H1 (cell line): Measurements from ENCODE around the gene TMEM222. TPM values are rescaled to one million over a fixed set of nuclear protein-coding genes. Genes with fewer than 3 reads are reported as not detected.
A peak's percentile ranks its signal among the peaks of the same experiment; 100 is the strongest.

ENCODE experiments used
- CTCF ChIA-PET: fragments of 300-600 bp; sonication (Branson Sonifier 250); formaldehyde crosslinking; loops from one replicate; lab custom pipeline; 2021; ENCODE audit not compliant: partially characterized antibody; lab: Charles Lee
- POLR2A ChIA-PET: fragments of 300-600 bp; sonication (Branson Sonifier 250); formaldehyde crosslinking; loops from one replicate; lab custom pipeline; 2021; ENCODE audit warnings: inconsistent platforms; ENCODE audit not compliant: partially characterized antibody; lab: Charles Lee
- DNase-seq, 2 experiments: peaks; one replicate each; pipeline versions ENCODE4 v3.0.0 to v3.0.0-alpha.2; 2010 to 2022; ENCODE audit warnings: low spot score in 2 of 2, low read depth in 1 of 2, mixed read lengths in 1 of 2
- FAIRE-seq: peaks from 2 replicates; lab custom pipeline; 2011; peaks lifted over from hg19 to GRCh38; lab: Jason Lieb, UNC
- H2AFZ ChIP-seq: 2 replicates; pipeline ENCODE4 v1.8.1; 2012; ENCODE audit warnings: low read length, inconsistent platforms
- H2AK5ac ChIP-seq: 2 replicates; pipeline ENCODE4 v1.6.1; 2013; ENCODE audit warnings: low read depth, low read length
- H2BK120ac ChIP-seq: replicated peaks from 2 replicates; pipeline ENCODE3; 2013; ENCODE audit warnings: low read depth, low read length, inconsistent platforms
- H2BK12ac ChIP-seq: 2 replicates; pipeline ENCODE4 v1.6.1; 2013; ENCODE audit warnings: low read depth, low read length
- H2BK15ac ChIP-seq: 2 replicates; pipeline ENCODE4 v1.6.1; 2013; ENCODE audit warnings: low read length
- H2BK20ac ChIP-seq: 2 replicates; pipeline ENCODE4 v1.6.1; 2013; ENCODE audit warnings: low read length
- H2BK5ac ChIP-seq: 2 replicates; pipeline ENCODE4 v1.6.1; 2013; ENCODE audit warnings: low read depth, low read length
- H3K14ac ChIP-seq: 2 replicates; pipeline ENCODE4 v1.6.1; 2013; ENCODE audit warnings: inconsistent platforms; ENCODE audit not compliant: insufficient read length
- H3K18ac ChIP-seq: 2 replicates; pipeline ENCODE4 v1.6.1; 2013; ENCODE audit warnings: low read length; ENCODE audit errors: extremely low read depth
- H3K23ac ChIP-seq: 2 replicates; pipeline ENCODE4 v1.6.1; 2013; ENCODE audit warnings: inconsistent platforms; ENCODE audit not compliant: insufficient read length
- H3K23me2 ChIP-seq: 2 replicates; pipeline ENCODE4 v1.6.1; 2013; ENCODE audit warnings: low read depth, low read length
- H3K27ac ChIP-seq: 2 replicates; pipeline ENCODE4 v1.6.1; 2011; ENCODE audit warnings: low read depth, low read length, inconsistent platforms
- H3K27me3 ChIP-seq, 4 experiments: replicated peaks in 1 of 4; 1 replicate in 1 of 4; 2 replicates in 3 of 4; pipeline versions ENCODE4 v1.6.1 to v1.8.1; 2011 to 2013; ENCODE audit warnings: low read length in 3 of 4, mild to moderate bottlenecking in 3 of 4, inconsistent platforms in 2 of 4, mixed read lengths in 2 of 4, moderate library complexity in 1 of 4; ENCODE audit not compliant: control insufficient read depth in 3 of 4, insufficient read depth in 3 of 4; ENCODE audit errors: extremely low read depth in 1 of 4
- H3K36me3 ChIP-seq, 4 experiments: 2 replicates each; pipeline versions ENCODE4 v1.6.1 to v1.8.1; 2011 to 2013; ENCODE audit warnings: mild to moderate bottlenecking in 4 of 4, low read length in 3 of 4, moderate library complexity in 2 of 4, control low read depth in 1 of 4, inconsistent platforms in 1 of 4; ENCODE audit not compliant: insufficient read depth in 4 of 4, control insufficient read depth in 2 of 4
- H3K4ac ChIP-seq: replicated peaks from 2 replicates; pipeline ENCODE3; 2013; ENCODE audit warnings: low read length, low read depth, mixed read lengths, inconsistent platforms; ENCODE audit not compliant: insufficient read length
- H3K4me1 ChIP-seq, 4 experiments: replicated peaks in 1 of 4; 1 replicate in 1 of 4; 2 replicates in 3 of 4; pipeline versions ENCODE4 v1.6.1 to v1.8.1; 2011 to 2013; ENCODE audit warnings: low read length in 3 of 4, inconsistent platforms in 2 of 4, mixed read lengths in 1 of 4; ENCODE audit not compliant: insufficient read depth in 4 of 4, control insufficient read depth in 3 of 4
- H3K4me2 ChIP-seq, 2 experiments: 2 replicates each; pipeline versions ENCODE4 v1.6.1 to v1.8.1; 2011 to 2013; ENCODE audit warnings: low read depth in 2 of 2, low read length in 2 of 2, control low read depth in 1 of 2, inconsistent platforms in 1 of 2, mild to moderate bottlenecking in 1 of 2; ENCODE audit not compliant: insufficient read depth in 1 of 2
- H3K4me3 ChIP-seq, 4 experiments: fragments of 200-600, 300-600 bp in 1 of 4; sonication (generic), shearing (Covaris generic), sonication (Bioruptor Twin) in 1 of 4; 2 replicates each; pipeline versions ENCODE4 v1.5.1 to v1.8.1; 2011 to 2016; ENCODE audit warnings: low read length in 4 of 4, low read depth in 3 of 4, control low read depth in 2 of 4, inconsistent platforms in 2 of 4, mild to moderate bottlenecking in 2 of 4, mixed read lengths in 1 of 4, moderate library complexity in 1 of 4; ENCODE audit not compliant: insufficient read depth in 2 of 4; ENCODE audit errors: extremely low read depth in 1 of 4
- H3K56ac ChIP-seq: replicated peaks from 2 replicates; pipeline ENCODE3; 2013; ENCODE audit warnings: low read depth, mild to moderate bottlenecking, mixed read lengths, low read length, inconsistent platforms; ENCODE audit not compliant: insufficient read length
- H3K79me1 ChIP-seq: 2 replicates; pipeline ENCODE4 v1.6.1; 2013; ENCODE audit warnings: low read depth, low read length, control low read depth
- H3K79me2 ChIP-seq, 2 experiments: 2 replicates each; pipeline versions ENCODE4 v1.6.1 to v1.8.1; 2012 to 2013; ENCODE audit warnings: low read length in 2 of 2, mild to moderate bottlenecking in 2 of 2, inconsistent platforms in 1 of 2; ENCODE audit not compliant: insufficient read depth in 2 of 2, control insufficient read depth in 1 of 2
- H3K9ac ChIP-seq, 4 experiments: replicated peaks in 1 of 4; 1 replicate in 1 of 4; 2 replicates in 3 of 4; pipeline versions ENCODE4 v1.6.1 to v1.8.1; 2011 to 2013; ENCODE audit warnings: low read depth in 3 of 4, low read length in 3 of 4, control low read depth in 2 of 4, mild to moderate bottlenecking in 2 of 4, moderate library complexity in 2 of 4, inconsistent platforms in 1 of 4; ENCODE audit errors: extremely low read depth in 1 of 4
- H3K9me3 ChIP-seq, 2 experiments: 2 replicates each; pipeline versions ENCODE4 v1.6.1 to v1.8.1; 2012 to 2013; ENCODE audit warnings: mild to moderate bottlenecking in 2 of 2, moderate library complexity in 2 of 2, control low read depth in 1 of 2, inconsistent platforms in 1 of 2, low read depth in 1 of 2, low read length in 1 of 2, mixed read lengths in 1 of 2; ENCODE audit not compliant: insufficient read depth in 2 of 2
- H4K20me1 ChIP-seq, 2 experiments: replicated peaks in 1 of 2; 2 replicates each; pipeline versions ENCODE3 to v1.8.1; 2011 to 2013; ENCODE audit warnings: inconsistent platforms in 2 of 2, low read length in 2 of 2, mild to moderate bottlenecking in 1 of 2; ENCODE audit not compliant: insufficient read depth in 2 of 2, control insufficient read depth in 1 of 2
- H4K5ac ChIP-seq: 2 replicates; pipeline ENCODE4 v1.6.1; 2013; ENCODE audit warnings: low read length, low read depth, mixed read lengths, inconsistent platforms; ENCODE audit not compliant: insufficient read length
- H4K8ac ChIP-seq: 2 replicates; pipeline ENCODE4 v1.8.0; 2013; ENCODE audit warnings: mild to moderate bottlenecking, moderate library complexity, low read length, inconsistent platforms; ENCODE audit not compliant: insufficient read depth; ENCODE audit errors: extremely low read depth
- H4K91ac ChIP-seq: replicated peaks from 2 replicates; pipeline ENCODE3; 2013; ENCODE audit warnings: low read length, mixed read lengths, inconsistent platforms; ENCODE audit not compliant: insufficient read length
- ASH2L ChIP-seq: fragments of 200-600, 300-600 bp; sonication (generic); IDR thresholded peaks from one replicate; pipeline ENCODE4 v1.7.1; 2017; ENCODE audit warnings: low read length
- MAFK ChIP-seq: IDR thresholded peaks from 2 replicates; pipeline ENCODE4 v1.6.1; 2012; ENCODE audit warnings: low read depth, mild to moderate bottlenecking, improper control_type of control experiment, low read length
- SAP30 ChIP-seq: fragments of 300-600 bp; sonication (generic); IDR thresholded peaks from 2 replicates; pipeline ENCODE4 v1.7.1; 2012; ENCODE audit warnings: low read length, moderate library complexity, mild to moderate bottlenecking, inconsistent platforms; ENCODE audit not compliant: insufficient read depth, insufficient replicate concordance
- SIN3A ChIP-seq, 2 experiments: IDR thresholded peaks in 1 of 2; conservative IDR thresholded peaks in 1 of 2; 2 replicates each; pipeline ENCODE4 v1.6.1; 2011 to 2012; ENCODE audit warnings: low read length in 2 of 2, improper control_type of control experiment in 1 of 2, low read depth in 1 of 2, mild to moderate bottlenecking in 1 of 2
- TCF12 ChIP-seq: IDR thresholded peaks from 2 replicates; pipeline ENCODE4 v1.6.1; 2011; ENCODE audit warnings: low read depth, mild to moderate bottlenecking, low read length
- TEAD4 ChIP-seq: IDR thresholded peaks from 2 replicates; pipeline ENCODE4 v1.6.1; 2012; ENCODE audit warnings: low read depth, low read length, inconsistent platforms, mixed read lengths
- WGBS, 2 experiments: shearing (Covaris generic) in 1 of 2; methylation state at CpG; one replicate each; pipeline versions ENCODE4 v1.1.6 to v1.1.7; 2013 to 2015; ENCODE audit warnings: low lambda C conversion rate in 2 of 2, mixed read lengths in 2 of 2, inconsistent platforms in 1 of 2, low coverage in 1 of 2, missing lambda C conversion rate in 1 of 2; ENCODE audit not compliant: insufficient replicate concordance in 2 of 2, insufficient coverage in 1 of 2, insufficient read length in 1 of 2; ENCODE audit errors: extremely low coverage in 1 of 2, missing lambda C conversion rate in 1 of 2; 5-methylcytosine and 5-hydroxymethylcytosine counted together
- polyA plus RNA-seq, 7 experiments: library from polyadenylated mRNA; depleted of rRNA in 3 of 7; stranded (reverse) in 5 of 7; unstranded in 2 of 7; fragments of >200 nt in 5 of 7; fragments of 200-250 nt in 2 of 7; gene quantifications; 1 replicate in 5 of 7; 2 replicates in 1 of 7; 4 replicates in 1 of 7; pipeline versions ENCODE4 v1.2.1 to v1.2.3, GENCODE V29; 2011 to 2013; ENCODE audit warnings: missing spikeins in 2 of 7, mixed read lengths in 2 of 7
- total RNA-seq: library from RNA; stranded (reverse); fragmentation: NEBNext Ultra II Directional; extraction: Animal tissue kit (Norgen Biotek cat#: 25700); gene quantifications from 2 replicates; pipeline ENCODE4 v1.2.1, GENCODE V29; 2021

TMEM222 gene
- total and polyA plus RNA-seq, 2 of the 8 experiments (the other 6 are each of a cell fraction or from before 2014, with no cell fraction given) = 27.0 to 51.8 TPM

GRCh38 chr1:27327964-27328363 lies 6.0 kb downstream of the TMEM222 start:
- FAIRE-seq = no peak
- POLR2A ChIA-PET = interaction anchor here (0.9 to 1.3 kb wide), 2 partner anchors 9 to 21 kb away, joined by 3 to 5 read pairs; no protein-coding TSS in a partner anchor
- no peak overlapping the region for H3K27ac ChIP-seq
- peaks cover 8% of the 10 kb centered on the region; the same call in 1 of the 2 replicates for H3K79me1 ChIP-seq
- no peak overlapping the region for H3K56ac ChIP-seq
- no peak overlapping the region for H2AK5ac ChIP-seq
- no peak overlapping the region for H3K14ac ChIP-seq
- H2AFZ ChIP-seq = no peak overlapping the region
- H4K8ac ChIP-seq = no peak overlapping the region
- no peak overlapping the region for H4K5ac ChIP-seq
- no peak overlapping the region for H2BK20ac ChIP-seq
- H4K20me1 ChIP-seq = peaks cover 8 to 16% of the 10 kb centered on the region in 2 experiments
- H2BK15ac ChIP-seq = no peak overlapping the region; the same call in 1 of the 2 replicates
- no peaks in the 10 kb centered on the region for H3K9me3 ChIP-seq
- H3K23ac ChIP-seq = no peak overlapping the region
- no peak overlapping the region for H3K4me2 ChIP-seq
- CTCF ChIA-PET = interaction anchor here (0.7 to 7.0 kb wide), 10 partner anchors 10 to 75 kb away, joined by 3 to 102 read pairs (median 8); no protein-coding TSS in a partner anchor
- H3K36me3 ChIP-seq = peaks cover 4 to 12% (median 6%) of the 10 kb centered on the region in 4 experiments; a peak in 7 of 8 replicates
- no peak overlapping the region; the same call in 1 of the 2 replicates for H2BK5ac ChIP-seq
- H3K4ac ChIP-seq = no peak overlapping the region
- no peak overlapping the region for H2BK12ac ChIP-seq
- WGBS, 2 experiments = 88% methylated on average over 5 of the region's 5 CpGs; no CpG with 5 or more reads in 1 of the 2 experiments
- no peak overlapping the region for H3K18ac ChIP-seq
- H3K4me1 ChIP-seq = 0 out of 7 replicates have a peak, but pooled peaks cover 0 to 3% (median 0%) of the 10 kb centered on the region in 4 experiments
- TF ChIP-seq MAFK = no peak
- TF ChIP-seq TEAD4 = no peak
- TF ChIP-seq SIN3A (conservative IDR thresholded peaks at IDR 0.05 in 1 of 2, IDR thresholded peaks at IDR 0.05 in 1 of 2; ENCODE audit: low read depth in 1 of 2, low read length in 2 of 2) = no peak
- TF ChIP-seq TCF12 = no peak
- no peak for TF ChIP-seq SAP30
- TF ChIP-seq ASH2L = no peak
- no peak overlapping the region for H3K4me3 ChIP-seq
- H3K79me2 ChIP-seq = peaks cover 2 to 55% of the 10 kb centered on the region in 2 experiments
- no peaks in the 10 kb centered on the region; a peak in 1 of 7 replicates for H3K27me3 ChIP-seq
- H4K91ac ChIP-seq = no peak overlapping the region
- peaks cover 2% of the 10 kb centered on the region; the same call in 1 of the 2 replicates for H3K23me2 ChIP-seq
- peak overlapping the region in 1 of 4 experiments; percentile 19; a peak in 1 of 7 replicates for H3K9ac ChIP-seq
- H2BK120ac ChIP-seq = no peak overlapping the region
- DNase-seq = no peak
